NCI-H2196 (cell line): ENCODE measurements around the gene CDAN1.

ENCODE experiments used
- DNase-seq: peaks from one replicate; lab custom pipeline; 2025; ENCODE audit not compliant: unreplicated experiment; lab: John Stamatoyannopoulos, UW

The CDAN1 gene

GRCh38 chr15:42734076-42734672, 2.8 kb downstream of the CDAN1 start:
- no peak for DNase-seq

- no peak for DNase-seq
Measured at GRCh38 chr15:42733027-42733426, 3.9 kb downstream of the CDAN1 start.

GRCh38 chr15:42732095-42732827, 4.7 kb downstream of the CDAN1 start:
- no peak for DNase-seq

GRCh38 chr15:42731461-42731860, 5.5 kb downstream of the CDAN1 start:
- DNase-seq: no peak

- DNase-seq: no peak
Measured at GRCh38 chr15:42730536-42730935, 6.4 kb downstream of the CDAN1 start.

- no peak for DNase-seq
Measured at GRCh38 chr15:42730135-42730534, 6.8 kb downstream of the CDAN1 start.

- no peak for DNase-seq
Measured at GRCh38 chr15:42729409-42729808, 7.5 kb downstream of the CDAN1 start.

GRCh38 chr15:42728972-42729371, 8.0 kb downstream of the CDAN1 start:
- no peak for DNase-seq

- no peak for DNase-seq
Measured at GRCh38 chr15:42728560-42728959, 8.4 kb downstream of the CDAN1 start.

- peak; percentile 7 for DNase-seq
Measured at GRCh38 chr15:42727750-42728381, 9.1 kb downstream of the CDAN1 start.

GRCh38 chr15:42726114-42726513, 10.8 kb downstream of the CDAN1 start:
- no peak for DNase-seq

- DNase-seq: no peak
Measured at GRCh38 chr15:42725331-42725903, 11.5 kb downstream of the CDAN1 start.

GRCh38 chr15:42724276-42724675, 12.7 kb downstream of the CDAN1 start:
- no peak for DNase-seq

GRCh38 chr15:42723068-42723467, 13.9 kb downstream of the CDAN1 start:
- no peak for DNase-seq

GRCh38 chr15:42721916-42722315, 15.0 kb downstream of the CDAN1 start:
- DNase-seq: no peak

GRCh38 chr15:42721016-42721415, 15.9 kb downstream of the CDAN1 start:
- no peak for DNase-seq

GRCh38 chr15:42720071-42720470, 16.9 kb downstream of the CDAN1 start:
- no peak for DNase-seq

GRCh38 chr15:42719043-42719442, 17.9 kb downstream of the CDAN1 start:
- DNase-seq: no peak

GRCh38 chr15:42716626-42717025, 20.3 kb downstream of the CDAN1 start:
- DNase-seq: no peak

GRCh38 chr15:42716125-42716524, 20.8 kb downstream of the CDAN1 start:
- DNase-seq: no peak

- DNase-seq: no peak
Measured at GRCh38 chr15:42712584-42712983, 24.3 kb downstream of the CDAN1 start.

GRCh38 chr15:42711746-42712145, 25.2 kb downstream of the CDAN1 start:
- no peak for DNase-seq
